SK-MEL-5 (cell line): Measurements from ENCODE around the gene PLEKHG7. TPM values are rescaled to one million over a fixed set of nuclear protein-coding genes. Genes with fewer than 3 reads are reported as not detected.
"Not testable (repeated sequence)": the region's sequence is repeated elsewhere in the genome, so short reads cannot be mapped to it uniquely, and the experiment has no call there.

Source experiments
- DNase-seq: peaks from one replicate; pipeline ENCODE4 v3.0.0-alpha.2; 2016; ENCODE audit warnings: low read depth, low spot score
- in situ Hi-C: cut with HindIII; loops from 2 replicates; pipeline ENCODE4 v1.10.0; 2016; ENCODE audit warnings: low sequenced_read_pairs, high pct_unique_total_duplicates, low pct_unique_long_range_greater_than_20kb
- total RNA-seq: library from RNA; depleted of rRNA; stranded (reverse); fragments of >200 nt; shearing (Covaris generic); gene quantifications from 2 replicates; pipeline ENCODE4 v1.2.3, GENCODE V29; 2014

The PLEKHG7 gene
- total RNA-seq, 1 experiment from 2014 or later: not detected

DNA sequence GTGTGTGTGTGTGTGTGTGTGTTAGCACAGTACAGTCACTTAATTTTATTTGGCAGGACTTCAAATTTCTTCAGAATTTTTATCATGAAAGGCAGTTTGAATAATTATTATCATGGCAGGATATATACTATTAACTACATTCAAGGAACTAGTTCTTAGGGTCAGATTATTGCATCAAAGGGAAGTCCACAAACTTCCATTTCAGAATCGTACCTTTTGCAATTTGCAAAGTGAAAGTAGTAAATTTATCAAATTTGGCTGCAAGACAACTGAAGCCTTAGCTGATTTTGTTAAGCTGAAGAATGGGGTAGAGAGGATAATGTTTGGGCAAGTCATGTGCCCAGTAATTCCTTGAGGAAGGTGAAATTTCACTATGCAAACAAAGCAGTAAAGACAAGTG, 68.2 kb downstream of the PLEKHG7 start:
- in situ Hi-C loops: no loop called here
- DNase-seq: no peak

DNA sequence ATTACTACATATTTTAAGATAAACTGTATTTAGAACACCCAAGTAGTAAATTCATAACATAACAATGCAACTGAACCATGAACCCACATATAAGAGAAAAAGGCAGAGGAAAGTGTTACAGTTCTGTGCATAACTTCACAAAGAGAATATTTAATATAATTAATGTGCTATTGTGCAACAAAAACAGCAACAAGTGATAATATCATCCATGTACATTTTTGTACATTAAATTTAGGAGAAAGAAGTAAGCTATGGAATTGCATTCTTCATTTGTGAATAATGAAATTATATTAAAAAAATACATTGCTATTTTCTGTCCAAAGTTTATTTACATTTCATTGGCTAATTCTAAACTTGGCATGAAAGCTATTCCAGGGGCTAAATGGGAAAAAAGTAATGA, 72.6 kb downstream of the PLEKHG7 start:
- in situ Hi-C loops: no loop called here
- DNase-seq: no peak

DNA sequence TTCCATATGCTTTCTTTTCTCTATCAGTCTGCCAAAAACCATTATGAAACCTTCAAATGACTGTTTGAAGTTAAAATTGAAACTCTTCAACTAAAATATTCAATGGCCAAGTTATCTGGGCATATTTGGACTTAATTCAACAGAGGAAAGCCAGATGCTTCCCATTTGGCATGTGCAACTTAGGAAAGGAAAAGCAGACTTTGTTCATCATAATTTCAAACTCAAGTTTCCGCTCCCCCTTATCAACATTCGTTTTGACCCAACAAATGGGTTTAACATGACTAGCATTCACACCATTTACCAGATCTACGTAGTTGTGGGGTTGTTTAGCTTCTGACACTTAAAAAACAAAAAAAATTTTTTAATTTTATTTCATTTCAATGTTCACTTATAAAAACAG, 75.7 kb downstream of the PLEKHG7 start:
- in situ Hi-C loops: no loop called here
- DNase-seq: no peak

- in situ Hi-C loops: no loop called here
- DNase-seq: no peak
Measured at GRCh38 chr12:92779902-92780301, 77.1 kb downstream of the PLEKHG7 start.

- DNase-seq: no peak
- in situ Hi-C loops: no loop called here
Measured at GRCh38 chr12:92784356-92784755, 81.6 kb downstream of the PLEKHG7 start.

DNA sequence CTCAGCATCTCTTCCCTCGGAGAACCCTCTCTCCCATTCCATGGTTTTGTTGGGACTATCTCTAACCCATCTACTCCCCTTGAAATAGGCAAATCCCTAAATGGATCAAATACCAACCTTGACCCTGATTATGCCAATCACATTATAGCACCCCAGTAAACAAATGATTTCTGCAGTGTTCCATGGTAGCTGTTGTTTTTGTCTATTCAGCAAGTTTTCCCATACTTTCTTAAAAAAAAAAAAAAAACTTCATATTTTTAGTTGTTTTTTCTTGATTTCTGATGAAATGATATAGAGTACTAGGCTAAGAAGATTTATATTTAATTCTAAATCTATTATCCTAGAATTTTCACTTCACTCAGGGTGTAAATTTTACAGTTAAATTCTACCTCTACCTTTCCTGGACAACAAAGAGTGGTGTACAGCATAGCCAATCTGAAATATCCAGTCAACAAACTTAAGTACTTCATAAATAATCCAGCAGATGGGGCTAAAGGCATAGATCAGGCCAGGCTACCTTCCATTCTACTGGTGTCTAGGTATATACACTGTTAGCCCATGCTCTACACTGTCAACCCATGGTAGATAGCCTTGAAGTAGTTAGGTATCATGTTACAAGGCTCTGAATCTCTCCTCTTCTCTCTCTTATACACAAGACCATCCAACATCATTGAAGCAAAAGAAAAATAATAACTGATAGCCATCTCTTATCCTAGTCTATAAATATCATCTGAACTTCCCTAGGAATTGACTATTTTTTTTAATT, 82.2 kb downstream of the PLEKHG7 start:
- DNase-seq: peak; percentile 92
- in situ Hi-C loops: no loop called here

DNA sequence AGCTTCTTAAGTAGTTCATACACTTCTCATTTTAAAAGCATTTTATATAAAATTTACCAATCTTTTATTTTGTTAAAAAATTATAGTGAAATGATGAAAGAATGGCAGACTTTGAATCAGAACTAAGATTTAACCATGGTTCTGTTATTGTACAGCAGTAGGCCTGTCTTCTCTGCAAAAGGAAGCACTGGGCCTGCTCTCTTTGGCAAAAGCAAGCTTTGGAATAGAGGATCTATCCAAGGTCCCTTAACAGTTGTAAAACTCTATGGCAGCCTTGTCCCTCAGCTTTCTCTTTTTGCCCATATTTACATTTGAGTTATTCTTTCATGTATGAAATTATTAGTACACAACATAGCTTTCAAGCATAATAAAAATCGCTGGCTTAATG, 82.8 kb downstream of the PLEKHG7 start:
- in situ Hi-C loops: no loop called here
- no peak for DNase-seq

- in situ Hi-C loops: no loop called here
- no peak for DNase-seq
Measured at GRCh38 chr12:92786045-92786444, 83.3 kb downstream of the PLEKHG7 start.

DNA sequence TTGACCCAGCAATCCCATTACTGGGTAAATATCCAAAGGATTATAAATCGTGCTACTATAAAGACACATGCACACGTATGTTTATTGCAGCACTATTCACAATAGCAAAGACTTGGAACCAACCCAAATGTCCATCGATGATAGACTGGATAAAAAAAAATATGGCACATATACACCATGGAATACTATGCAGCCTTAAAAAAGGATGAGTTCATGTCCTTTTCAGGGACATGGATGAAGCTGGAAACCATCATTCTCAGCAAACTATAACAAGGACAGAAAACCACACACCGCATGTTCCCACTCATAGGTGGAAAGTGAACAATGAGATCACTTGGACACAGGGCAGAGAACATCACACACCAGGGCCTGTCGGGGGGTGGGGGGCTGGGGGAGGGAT, 91.6 kb downstream of the PLEKHG7 start:
- DNase-seq, in situ Hi-C loops: not testable (repeated sequence)

GRCh38 chr12:92794814-92795213, 92.0 kb downstream of the PLEKHG7 start:
- no peak for DNase-seq
- in situ Hi-C loops: no loop called here

DNA sequence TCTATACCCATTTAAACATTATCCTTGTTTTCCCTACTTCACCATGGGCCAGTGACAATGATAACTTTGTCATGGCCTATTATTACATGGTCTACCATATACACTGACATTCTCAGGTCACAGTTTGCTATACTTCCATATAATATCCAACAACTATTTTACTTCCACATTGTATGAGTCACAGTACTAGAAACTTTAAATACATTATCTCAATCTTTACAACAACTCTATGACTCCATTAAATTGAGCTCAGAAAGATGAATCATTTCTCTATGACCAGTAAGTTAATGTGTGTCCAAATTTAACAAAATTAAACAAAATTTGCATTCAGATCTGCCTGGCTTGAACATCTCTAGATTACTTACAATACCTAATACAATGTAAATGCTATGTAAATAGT, 93.9 kb downstream of the PLEKHG7 start:
- in situ Hi-C loops: no loop called here
- no peak for DNase-seq

GRCh38 chr12:92802906-92803305, 100.1 kb downstream of the PLEKHG7 start:
- peak; percentile 87 for DNase-seq
- in situ Hi-C loops: no loop called here

DNA sequence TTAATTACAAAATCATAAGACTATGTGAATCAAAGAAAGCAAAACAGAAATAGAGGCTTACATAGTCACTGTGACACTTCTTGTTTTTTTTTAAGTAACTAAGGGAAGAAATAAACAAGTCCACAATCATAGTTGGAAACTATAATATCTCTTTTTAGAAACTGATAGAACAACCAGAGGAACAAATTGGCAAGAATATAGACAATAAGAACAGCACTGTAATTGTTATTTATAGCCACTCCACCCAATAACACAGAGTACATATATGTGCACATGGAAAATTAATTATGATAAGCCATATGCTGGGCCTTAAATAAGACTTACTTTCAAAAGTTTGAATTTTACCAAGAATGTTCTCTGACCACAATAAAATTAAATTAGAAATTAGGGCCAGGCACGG, 101.1 kb downstream of the PLEKHG7 start:
- no peak for DNase-seq
- in situ Hi-C loops: no loop called here

GRCh38 chr12:92810370-92810769, 107.6 kb downstream of the PLEKHG7 start:
- in situ Hi-C loops: no loop called here
- no peak for DNase-seq

- peak; percentile 62 for DNase-seq
- in situ Hi-C loops: no loop called here
Measured at GRCh38 chr12:92814584-92814983, 111.8 kb downstream of the PLEKHG7 start.

DNA sequence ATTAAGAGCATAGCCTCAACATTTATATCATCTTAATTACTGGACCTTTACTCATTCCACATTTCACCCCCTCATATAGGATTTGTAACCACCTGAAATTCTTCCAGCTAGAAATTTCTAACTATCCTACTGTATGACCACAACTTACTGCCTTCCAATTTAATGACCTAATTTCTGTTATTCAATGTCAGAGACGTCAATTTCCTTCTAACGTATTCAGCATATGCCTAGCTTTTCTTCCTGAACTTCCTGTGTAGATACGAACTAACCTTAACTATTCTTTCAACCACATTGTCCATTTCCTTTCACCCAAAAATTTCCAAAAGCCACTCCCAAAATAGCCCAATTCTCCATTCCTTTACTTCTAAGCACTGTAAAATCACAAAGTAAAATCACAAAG, 118.4 kb downstream of the PLEKHG7 start:
- in situ Hi-C loops: no loop called here
- no peak for DNase-seq
